ENCODE data around the gene CGNL1.

DNA sequence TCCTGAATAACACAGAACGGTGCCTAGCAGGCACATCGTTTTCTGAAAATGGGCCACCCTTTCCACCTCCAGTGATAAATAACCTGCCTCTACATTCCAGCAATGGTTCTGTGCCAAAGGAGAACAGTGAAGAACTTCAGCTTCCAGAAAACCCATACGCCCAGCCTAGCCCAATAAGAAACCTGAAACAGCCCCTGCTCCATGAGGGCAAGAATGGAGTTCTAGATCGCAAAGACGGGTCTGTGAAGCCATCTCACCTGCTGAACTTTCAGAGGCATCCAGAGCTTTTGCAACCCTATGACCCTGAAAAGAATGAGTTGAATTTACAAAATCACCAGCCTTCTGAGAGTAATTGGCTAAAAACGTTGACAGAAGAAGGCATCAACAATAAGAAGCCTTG is 61.9 kb downstream of the CGNL1 start:
- TF ChIP-seq NR2C2 (IDR thresholded peaks at IDR 0.05; ENCODE audit: borderline replicate concordance, control insufficient read depth, insufficient read length, low read depth) = no peak
- TF ChIP-seq, protein P1, sequence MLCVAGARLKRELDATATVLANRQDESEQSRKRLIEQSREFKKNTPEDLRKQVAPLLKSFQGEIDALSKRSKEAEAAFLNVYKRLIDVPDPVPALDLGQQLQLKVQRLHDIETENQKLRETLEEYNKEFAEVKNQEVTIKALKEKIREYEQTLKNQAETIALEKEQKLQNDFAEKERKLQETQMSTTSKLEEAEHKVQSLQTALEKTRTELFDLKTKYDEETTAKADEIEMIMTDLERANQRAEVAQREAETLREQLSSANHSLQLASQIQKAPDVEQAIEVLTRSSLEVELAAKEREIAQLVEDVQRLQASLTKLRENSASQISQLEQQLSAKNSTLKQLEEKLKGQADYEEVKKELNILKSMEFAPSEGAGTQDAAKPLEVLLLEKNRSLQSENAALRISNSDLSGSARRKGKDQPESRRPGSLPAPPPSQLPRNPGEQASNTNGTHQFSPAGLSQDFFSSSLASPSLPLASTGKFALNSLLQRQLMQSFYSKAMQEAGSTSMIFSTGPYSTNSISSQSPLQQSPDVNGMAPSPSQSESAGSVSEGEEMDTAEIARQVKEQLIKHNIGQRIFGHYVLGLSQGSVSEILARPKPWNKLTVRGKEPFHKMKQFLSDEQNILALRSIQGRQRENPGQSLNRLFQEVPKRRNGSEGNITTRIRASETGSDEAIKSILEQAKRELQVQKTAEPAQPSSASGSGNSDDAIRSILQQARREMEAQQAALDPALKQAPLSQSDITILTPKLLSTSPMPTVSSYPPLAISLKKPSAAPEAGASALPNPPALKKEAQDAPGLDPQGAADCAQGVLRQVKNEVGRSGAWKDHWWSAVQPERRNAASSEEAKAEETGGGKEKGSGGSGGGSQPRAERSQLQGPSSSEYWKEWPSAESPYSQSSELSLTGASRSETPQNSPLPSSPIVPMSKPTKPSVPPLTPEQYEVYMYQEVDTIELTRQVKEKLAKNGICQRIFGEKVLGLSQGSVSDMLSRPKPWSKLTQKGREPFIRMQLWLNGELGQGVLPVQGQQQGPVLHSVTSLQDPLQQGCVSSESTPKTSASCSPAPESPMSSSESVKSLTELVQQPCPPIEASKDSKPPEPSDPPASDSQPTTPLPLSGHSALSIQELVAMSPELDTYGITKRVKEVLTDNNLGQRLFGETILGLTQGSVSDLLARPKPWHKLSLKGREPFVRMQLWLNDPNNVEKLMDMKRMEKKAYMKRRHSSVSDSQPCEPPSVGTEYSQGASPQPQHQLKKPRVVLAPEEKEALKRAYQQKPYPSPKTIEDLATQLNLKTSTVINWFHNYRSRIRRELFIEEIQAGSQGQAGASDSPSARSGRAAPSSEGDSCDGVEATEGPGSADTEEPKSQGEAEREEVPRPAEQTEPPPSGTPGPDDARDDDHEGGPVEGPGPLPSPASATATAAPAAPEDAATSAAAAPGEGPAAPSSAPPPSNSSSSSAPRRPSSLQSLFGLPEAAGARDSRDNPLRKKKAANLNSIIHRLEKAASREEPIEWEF (IDR thresholded peaks at IDR 0.05; ENCODE audit: insufficient replicate concordance, low read depth, low read length) = no peak

All from GM12878 (cell line).